Stomach (tissue), 4 donors: ENCODE results near the gene TMEM235.

Experiments
- EP300 ChIP-seq: sonication (generic); formaldehyde crosslinking; IDR thresholded peaks from one replicate; pipeline ENCODE4 v1.6.1; 2017; ENCODE audit warnings: antibody characterized with exemption
- POLR2A ChIP-seq, 4 donors: fragments of 450-650 bp; IDR thresholded peaks; one replicate each; pipeline ENCODE4 v1.6.1; 2016; ENCODE audit warnings: antibody characterized with exemption in 4 of 4, control low read depth in 2 of 4, mild to moderate bottlenecking in 1 of 4, moderate library complexity in 1 of 4
- POLR2AphosphoS5 ChIP-seq, 3 donors: sonication (generic); formaldehyde crosslinking; IDR thresholded peaks; one replicate each; pipeline ENCODE4 v1.6.1; 2016; ENCODE audit warnings: antibody characterized with exemption in 3 of 3
- TF ChIP-seq, protein P1 (sequence below), 7 experiments: fragments of 450-650 bp in 4 of 7; fragments of 200-600 bp in 3 of 7; sonication (generic) in 3 of 7; IDR thresholded peaks; one replicate each; pipeline ENCODE4 v1.5.1; 2016 to 2019; ENCODE audit warnings: antibody characterized with exemption in 7 of 7, control low read depth in 2 of 7, mild to moderate bottlenecking in 1 of 7

DNA sequence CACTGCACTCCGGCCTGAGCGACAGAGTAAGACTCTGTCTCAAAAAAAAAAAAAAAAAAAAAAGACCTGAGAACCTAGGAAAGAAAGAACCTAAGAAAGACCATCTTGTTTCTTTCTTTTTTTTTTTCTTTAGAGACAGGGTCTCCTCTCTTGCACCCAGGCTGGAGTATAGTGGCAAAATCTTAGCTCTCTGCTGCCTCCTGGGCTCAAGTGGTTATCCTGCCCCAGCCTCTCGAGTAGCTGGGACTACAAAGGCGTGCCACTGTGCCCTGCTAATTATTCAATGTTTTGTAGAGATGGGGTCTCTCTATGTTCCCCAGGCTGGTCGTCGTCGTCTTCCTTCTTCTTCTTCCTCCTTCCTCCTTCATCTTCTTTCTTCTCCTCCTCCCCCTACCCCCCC is 25.1 kb upstream of the TMEM235 start:
- TF ChIP-seq, protein P1, sequence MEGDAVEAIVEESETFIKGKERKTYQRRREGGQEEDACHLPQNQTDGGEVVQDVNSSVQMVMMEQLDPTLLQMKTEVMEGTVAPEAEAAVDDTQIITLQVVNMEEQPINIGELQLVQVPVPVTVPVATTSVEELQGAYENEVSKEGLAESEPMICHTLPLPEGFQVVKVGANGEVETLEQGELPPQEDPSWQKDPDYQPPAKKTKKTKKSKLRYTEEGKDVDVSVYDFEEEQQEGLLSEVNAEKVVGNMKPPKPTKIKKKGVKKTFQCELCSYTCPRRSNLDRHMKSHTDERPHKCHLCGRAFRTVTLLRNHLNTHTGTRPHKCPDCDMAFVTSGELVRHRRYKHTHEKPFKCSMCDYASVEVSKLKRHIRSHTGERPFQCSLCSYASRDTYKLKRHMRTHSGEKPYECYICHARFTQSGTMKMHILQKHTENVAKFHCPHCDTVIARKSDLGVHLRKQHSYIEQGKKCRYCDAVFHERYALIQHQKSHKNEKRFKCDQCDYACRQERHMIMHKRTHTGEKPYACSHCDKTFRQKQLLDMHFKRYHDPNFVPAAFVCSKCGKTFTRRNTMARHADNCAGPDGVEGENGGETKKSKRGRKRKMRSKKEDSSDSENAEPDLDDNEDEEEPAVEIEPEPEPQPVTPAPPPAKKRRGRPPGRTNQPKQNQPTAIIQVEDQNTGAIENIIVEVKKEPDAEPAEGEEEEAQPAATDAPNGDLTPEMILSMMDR (IDR thresholded peaks at IDR 0.05), result no peak
- TF ChIP-seq POLR2A (IDR thresholded peaks at IDR 0.05) (no peak), POLR2AphosphoS5 (IDR thresholded peaks at IDR 0.05) (no peak), EP300 (no peak)
